ELR (cell line): Measurements from ENCODE around the gene WDR64.

Experiments
- DNase-seq: peaks from one replicate; pipeline ENCODE4 v3.0.0-alpha.2; 2015; ENCODE audit warnings: low read depth

WDR64 gene

DNA sequence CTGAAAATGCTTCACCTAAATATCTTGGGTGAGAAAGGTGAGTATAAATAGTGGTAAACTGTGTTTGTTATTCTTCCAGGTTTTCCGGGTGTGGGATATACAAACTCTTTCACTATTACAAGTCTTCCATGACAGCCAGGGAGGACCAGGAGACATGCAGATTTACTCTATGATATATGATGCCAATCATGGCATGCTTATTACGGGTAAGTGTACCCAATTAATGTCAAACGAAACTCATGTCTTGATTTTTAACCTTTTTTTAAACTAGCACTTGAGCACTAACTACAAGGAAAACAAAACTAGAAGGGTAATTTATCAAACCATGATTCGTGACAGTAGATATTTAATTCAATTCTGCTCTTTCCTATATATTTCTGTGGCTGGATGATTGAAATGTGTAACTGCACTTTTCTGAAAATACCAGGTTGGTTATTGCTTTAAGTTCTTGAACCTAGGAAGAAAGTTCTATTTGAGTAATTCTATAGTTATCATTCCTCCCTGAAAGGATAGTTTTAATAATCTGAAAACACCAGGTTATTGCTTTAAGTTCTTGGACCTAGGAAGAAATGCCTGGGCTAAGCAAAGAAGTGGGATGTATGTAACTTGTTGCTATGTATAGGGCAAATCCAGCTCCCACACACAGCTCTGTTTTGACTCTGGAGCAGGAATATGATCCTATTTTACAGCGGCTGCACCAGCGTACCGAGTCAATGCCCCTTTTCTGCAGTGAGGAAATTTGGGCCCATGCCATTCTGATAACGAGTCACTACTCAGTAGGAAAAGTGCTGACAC lies 86.4 kb downstream of the WDR64 start:
- DNase-seq: no peak

DNA sequence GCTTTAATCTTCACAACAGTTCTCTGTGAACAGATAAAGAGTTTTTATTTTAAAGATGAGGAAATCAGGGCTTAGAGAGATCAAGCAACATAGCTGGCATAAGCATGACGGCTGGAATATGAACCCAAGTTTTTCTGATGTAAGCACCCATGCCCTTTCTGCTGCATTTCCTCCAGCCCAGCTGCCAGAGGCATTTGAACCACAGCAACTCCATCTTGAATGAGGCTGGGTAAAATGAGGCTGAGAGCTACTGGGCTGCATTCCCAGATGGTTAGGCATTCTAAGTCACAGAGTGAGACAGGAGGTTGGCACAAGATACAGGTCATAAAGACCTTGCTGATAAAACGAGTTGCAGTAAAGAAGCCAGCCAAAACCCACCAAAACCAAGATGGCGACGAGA lies 90.0 kb downstream of the WDR64 start:
- no peak for DNase-seq

DNA sequence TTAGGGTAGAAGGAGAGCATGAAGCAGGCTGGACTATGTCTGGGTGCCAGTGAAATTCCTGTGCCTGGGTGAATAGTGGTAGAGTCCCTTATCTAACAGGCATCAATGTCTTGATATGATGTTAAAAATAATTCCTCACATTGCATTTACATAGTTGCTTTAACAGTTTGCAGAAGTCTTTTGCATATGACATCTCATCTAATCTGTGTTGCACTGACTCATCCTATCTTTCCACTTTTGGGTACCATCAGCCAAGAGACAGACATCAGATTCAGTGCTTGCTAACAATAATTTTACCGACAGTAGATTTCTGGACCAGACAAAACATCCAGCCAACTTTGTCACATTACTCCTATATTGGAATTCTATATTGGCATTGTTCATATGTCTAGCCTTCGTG lies 92.5 kb downstream of the WDR64 start:
- no peak for DNase-seq

DNA sequence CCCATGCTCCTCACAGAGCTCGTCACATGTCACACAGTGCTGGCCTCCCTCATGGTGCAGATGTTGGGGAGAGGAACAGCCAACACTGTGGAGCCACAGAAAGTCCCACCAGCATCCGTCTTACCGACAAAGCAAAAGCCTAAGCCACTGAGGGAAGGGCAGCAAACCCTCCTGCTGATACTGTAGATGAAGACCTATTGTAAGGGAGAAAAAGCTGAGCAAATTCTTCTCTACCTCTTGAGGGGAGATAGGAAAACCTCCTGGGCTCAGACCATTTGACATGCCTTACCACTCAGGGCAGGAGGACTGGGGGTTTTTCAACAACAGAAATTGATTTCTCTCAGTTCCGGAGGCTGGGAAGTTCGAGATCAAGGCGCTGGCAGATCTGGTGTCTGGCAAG lies 95.9 kb downstream of the WDR64 start:
- DNase-seq: no peak

DNA sequence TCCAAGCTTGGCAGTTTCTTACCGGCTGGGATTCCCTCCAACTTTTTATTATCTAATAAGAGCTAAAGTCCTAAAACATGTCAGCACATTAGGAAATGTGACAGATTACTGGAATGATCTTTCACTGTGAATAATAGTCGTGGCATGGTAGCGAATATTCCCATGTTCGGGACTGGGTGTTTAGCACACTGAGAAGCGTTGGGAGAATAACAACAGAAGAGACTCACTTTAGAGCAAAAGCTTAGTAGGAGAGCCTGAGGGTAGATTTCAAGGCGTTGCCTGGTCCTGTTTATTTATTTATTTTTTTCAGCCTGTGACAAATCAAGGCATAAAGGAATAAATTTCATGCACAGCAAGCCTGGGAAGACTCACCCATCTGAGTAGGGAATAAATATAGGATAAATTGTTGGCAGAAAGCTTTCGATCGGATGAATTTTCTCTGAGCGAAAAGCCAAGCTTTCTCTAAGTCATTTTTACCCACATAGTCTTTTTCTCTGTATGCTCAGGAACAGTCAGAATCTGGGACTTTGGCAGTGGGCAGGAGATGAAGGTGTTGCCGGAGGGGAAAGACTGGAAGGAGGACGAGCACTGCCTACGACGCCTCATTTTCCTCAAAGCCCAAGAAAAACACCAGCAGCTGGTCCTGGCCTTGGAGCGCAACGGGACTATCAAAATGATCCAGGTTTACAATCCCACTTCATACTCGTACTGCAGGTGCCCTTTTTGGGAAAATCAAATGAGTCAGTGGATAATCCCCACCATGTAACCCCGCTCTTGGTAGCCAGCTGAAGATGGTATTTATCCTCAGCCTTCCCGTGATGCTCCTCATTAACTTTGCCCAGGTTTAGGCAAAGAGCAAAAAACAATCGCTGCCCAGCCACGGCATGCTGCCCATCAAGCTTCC lies 97.2 kb downstream of the WDR64 start:
- peak; percentile 8 for DNase-seq

DNA sequence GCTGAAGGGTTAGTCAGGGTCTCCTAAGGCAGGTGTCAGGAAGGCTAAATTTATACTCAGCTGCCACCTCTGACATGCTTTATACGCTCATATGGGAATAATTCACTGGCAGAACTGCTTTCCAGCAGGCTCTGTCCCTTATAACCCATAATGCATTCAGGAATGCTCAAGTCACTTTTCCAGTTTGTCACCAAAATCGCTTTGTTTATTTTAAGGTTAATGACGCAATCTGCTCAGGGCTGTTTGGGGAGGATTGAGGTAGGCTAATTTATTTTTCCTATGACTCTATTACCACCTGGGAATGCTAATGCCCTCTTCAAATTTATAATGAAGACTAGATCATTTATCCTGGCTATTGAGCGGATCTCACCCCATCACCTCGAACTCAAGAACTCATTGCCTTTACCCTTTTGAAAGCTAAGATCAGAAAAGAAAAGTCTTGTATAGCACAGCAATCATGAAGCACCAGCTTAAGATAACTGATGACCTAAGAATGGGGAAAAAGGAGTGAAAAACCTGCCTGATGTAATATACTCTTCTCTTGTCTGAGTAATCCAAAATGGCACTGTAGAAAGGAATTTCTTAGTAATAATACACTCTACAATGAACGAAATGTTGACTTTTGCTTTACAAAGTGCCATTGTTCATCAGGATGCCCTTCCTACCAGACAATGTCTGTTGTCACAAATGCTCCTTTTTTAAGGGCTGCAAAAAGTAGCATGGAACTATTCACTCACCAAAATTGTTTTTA lies 98.0 kb downstream of the WDR64 start:
- no peak for DNase-seq

DNA sequence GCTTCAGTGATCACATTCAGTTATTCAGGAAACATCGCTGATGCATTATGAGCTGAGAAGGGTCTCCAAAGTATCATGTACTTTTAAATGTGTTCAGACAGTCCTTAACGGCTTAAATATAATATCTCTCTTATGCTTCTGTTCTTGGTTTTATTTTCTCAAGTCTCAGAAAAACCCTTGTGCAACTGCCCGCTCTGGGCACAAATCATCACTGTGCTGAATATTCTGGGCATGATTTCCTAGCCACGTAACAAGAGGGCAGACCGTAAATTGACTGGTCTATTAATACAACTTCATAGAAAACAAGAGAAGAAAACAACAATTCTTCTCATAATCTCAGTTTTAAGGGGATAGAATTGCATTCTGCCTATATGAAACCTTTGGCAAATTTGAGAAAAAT lies 99.4 kb downstream of the WDR64 start:
- no peak for DNase-seq

DNA sequence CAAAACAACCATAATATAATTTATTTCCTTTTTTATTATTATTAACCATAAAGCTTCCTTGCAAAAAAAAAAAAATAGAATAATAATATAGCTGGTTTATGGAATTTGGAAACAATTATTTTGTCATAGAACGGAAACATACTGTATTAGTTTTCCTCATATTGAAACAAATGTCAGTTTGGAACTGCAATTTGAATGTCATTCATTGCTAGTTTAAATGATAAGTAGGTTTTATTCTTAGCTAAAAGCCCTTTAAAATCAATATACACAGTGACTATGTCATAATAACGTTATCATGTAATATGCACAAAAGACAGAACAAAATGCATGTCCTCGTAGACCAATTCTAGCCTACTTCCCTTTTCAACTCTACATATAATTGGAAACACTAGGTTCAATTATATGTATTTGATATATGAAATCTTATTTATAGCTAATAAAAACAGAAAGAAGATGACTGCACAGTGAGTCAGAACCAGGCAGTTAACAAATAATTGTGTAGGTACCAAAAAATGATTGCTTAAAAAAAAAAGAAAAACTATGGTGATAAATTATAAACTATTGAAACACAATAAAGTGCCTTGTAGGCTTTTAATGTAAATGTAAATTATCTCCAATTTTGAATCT lies 110.7 kb downstream of the WDR64 start:
- peak; percentile 24 for DNase-seq

DNA sequence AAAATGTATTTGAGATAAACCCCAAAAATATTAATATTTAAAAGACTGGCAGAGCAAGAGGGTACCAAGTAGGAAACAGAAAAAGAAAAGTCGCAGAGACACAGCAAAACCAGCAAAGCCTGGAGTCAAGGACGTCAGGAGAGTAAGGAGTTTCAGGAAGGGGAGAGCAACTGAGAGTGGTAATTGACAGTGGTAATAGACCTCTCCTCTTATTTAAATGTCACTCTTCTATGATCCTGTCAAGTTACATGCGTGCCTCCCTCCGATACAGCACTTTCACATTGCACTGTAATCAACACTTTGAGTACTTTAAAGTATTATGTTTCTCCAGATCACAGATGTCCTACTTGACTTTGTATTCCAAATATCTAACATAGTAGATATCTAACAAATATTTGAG lies 113.3 kb downstream of the WDR64 start:
- no peak for DNase-seq

DNA sequence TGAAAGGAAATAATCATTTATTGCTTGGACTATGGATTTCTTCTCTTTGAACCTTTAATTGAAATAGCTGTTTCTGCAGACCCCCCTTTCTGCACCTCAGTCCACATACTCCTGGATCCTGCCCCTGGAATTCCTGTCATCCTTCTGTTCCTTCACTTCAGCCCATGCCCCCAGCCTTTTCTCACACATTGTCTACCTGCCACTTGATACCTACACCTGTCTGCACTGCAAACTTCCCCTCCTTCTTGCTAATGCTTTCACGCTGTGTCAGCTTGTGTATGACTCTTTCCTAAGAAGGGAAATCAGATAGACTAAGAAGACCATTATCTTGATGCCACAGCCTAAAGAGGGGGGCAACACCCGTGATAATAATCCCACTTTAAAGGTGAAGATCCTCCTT lies 115.7 kb downstream of the WDR64 start:
- no peak for DNase-seq

DNA sequence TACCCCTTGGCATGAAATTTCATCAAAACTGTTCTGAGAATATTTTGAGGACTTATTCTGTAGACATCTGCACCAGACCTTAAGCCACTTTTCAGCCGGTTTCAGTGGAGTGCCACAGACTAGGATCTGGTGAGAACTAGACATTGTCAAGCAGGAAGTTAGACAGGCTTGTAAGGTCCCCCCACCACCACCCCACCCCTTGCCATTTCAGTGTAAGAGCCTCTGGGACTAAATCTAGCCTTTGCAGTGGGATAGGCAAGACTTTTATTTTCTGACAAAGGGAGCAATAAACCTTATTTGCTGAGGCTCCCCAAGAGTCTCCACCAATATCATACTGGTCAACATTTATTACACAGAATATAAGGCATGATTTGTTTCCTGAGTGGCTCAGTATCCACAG lies 118.0 kb downstream of the WDR64 start:
- no peak for DNase-seq

DNA sequence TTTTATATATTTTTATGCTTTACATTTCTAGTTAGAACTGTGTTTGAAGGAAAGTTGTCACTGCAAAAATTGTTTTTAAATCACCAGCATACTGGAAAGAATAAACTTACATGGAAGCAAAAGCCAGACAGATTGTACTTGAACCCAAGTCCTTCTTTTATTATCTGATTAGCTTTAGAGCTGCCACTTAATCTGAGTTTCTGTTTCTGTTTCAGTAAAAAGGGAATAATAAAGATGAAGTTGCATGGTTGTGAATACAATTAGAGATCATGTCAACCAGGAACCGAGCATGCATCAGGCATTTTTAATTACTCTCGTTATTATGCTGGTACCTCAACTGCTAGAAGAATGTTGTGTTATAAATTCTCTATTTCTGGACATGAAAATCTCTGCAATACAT lies 119.0 kb downstream of the WDR64 start:
- no peak for DNase-seq

DNA sequence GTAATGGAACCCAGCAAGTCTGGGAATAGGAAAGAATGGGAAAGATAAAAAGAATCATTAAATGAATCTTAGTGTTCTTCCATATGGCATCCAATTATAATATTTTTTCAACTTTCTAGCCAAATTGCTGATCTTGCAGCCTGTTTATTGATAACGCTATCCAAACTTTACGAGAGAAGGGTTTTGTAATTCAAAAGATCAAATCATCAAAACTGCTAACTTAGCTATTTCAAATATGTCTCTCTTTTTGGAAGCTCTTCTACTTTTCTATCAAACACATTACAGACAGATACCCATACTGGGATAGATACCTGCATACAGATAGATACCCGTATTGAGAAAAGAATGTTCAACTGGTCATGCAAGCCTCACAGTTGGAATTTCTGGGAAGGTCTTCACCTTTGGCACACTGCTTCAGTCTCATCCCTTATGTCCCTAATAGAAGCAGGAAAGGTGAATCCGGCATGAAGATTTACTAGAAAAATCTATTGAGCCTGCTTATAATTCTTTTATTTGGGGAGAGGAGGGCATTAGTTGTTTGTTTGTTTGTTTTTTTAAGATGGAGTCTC lies 120.9 kb downstream of the WDR64 start:
- DNase-seq: no peak

DNA sequence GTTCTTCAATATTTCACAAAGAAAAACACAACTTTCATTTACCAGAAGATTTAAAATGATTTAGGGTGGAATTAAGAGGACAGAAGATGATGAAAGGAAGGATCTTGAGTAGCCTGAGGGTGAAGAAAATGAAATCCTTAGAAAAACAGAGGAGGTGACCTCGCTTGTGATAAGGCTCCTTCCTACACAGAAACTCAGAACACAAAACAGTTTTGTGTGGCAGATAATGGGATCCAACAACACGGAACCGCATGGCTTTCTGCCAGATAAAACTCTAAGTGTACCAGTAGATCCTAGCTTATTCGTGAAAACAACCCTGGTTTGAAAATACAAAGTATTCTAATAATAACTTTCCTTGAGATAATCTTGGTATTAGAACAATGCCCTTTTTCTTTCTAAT lies 121.9 kb downstream of the WDR64 start:
- no peak for DNase-seq

DNA sequence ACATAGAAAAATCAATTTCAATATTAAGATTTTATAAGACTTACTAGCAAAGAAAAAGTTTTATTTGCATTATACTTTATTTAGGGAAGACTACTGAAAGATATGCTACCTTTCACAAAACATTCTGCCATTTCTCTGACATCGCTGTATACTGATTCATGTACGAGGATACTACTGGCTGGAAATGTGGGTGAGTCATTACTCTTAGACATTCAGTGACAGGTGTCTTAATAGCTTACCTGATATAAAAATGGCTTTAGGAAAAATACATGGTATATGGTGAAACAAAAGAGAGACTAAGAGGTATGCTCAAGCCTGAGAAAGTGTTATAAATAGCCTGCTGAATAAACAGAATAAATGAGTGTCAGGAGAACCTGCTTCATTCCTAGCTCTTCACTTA lies 122.9 kb downstream of the WDR64 start:
- DNase-seq: no peak

DNA sequence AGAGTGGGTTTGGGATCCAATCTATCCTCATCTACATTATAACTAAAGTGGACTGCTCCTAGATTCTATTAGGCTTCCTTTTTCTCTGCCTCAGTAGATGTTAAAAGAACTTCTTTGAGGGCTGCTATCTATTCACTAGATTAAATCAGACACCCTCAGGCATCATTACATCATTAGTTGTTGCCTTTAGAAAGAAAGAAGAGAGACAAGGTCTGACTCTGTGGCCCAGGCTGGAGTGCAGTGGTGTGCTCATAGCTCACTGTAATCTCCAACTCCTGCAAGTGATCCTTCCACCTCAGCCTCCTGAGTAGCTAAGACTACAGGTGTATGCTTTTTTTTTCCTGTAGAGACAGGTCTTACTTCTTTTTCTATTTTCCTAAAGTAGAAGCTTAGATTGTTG lies 124.8 kb downstream of the WDR64 start:
- no peak for DNase-seq

DNA sequence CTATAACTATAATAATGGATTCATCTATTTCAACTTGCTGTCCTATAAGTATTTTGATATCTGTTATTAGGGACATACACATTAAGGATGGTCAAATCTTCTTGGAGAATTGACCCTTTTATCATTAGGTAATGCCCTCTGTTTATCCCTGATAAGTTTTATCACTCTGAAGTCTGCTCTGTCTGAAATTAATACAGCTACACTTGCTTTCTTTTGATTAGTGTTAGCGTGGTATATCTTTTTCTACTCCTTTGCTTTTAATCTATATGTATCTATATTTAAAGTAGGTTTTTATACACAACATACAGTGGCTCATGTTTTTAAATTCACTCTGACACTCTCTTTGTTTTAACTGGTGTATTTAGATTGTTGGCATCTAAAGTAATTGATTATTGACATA lies 126.0 kb downstream of the WDR64 start:
- no peak for DNase-seq

DNA sequence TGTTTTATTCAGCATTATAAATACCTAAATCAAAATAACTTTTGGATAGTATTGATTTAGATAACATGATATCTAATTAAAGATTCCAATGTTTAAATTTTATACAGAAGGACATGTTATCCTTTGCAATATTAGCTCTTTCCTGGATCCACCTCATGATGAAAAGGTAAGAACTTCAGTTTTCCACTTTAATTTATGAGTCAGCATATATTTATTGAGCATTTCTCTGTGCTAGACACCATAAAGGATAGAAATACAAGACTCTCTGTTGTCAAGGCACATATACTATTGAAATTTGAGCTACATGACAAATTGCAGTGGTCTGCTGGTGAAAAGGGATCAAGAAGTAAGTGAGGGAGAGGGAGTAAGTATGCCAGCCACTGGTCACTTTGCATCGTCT lies 127.8 kb downstream of the WDR64 start:
- DNase-seq: no peak

DNA sequence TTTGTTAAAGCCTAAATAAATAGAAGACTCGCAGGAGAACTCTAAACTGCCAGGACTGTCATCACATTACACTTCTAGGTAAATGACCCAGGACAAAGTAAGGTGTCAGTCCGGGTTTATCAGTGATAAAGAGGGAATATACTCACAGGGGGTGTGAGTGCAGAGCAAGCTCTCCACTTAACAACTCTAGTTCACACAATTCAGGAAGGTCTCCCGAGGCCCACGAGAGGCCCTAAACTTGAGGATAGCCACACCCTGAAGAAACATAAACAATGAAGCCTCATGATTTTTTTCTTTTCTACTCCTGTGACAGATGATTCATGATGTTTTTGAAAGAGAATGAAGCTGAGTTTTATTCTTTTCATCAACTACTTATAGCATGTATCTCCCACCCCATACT lies 130.3 kb downstream of the WDR64 start:
- DNase-seq: peak; percentile 10

DNA sequence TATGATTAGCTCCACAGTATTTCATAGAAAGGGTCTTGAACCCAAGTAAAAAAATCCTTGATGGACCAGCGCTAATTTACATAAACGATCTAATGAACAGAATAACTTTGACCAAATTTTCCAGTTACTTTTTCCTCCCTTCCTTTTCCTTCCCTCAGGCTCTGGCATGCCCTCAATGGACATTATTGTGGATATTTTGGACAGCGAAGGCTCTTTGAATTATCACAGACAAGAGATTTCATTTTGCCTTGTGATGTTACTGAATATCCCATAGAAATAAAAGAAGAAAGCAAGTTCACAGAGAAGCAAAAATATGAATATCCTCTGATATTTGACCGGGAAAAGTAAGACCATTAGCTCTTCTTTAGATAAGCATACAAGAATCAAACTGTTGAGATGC lies 135.6 kb downstream of the WDR64 start:
- no peak for DNase-seq

DNA sequence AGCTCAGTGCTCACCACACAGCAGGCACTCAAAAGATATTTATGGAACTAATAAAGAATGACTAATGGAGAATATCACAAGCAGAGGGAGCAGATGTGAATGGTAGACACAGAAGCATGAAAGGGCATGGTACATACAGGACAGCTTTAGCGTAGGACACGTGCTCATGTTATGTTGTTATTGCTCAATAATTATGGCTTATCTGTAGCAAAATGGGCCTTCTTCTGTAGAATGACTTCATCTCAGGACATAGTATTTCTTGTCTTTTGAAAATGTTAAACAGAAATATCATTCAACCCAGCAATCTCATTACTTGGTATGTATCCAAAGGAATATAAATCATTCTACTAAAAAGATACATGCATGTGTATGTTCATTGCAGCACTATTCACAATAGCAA lies 137.0 kb downstream of the WDR64 start:
- no peak for DNase-seq

DNA sequence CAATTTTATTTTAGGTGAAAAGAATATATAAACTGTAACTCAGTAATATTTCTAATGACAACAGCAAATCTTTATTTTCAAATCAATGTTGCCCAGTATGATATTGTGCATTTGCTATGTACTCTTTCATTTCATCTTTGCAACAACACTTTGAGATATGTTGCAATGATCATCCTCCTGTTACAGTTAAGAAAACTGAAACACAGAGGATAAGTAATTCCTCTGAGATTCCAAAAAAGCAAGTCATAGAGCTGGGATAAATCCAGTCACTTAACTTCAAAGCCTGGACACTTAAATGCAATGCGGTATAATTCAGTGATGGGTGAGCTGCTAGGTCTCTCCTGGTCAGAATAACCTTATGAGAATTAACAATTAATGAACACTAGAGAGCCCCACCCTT lies 147.3 kb downstream of the WDR64 start:
- peak; percentile 15 for DNase-seq
